ENCODE measurements around the gene KCNQ1. TPM values are rescaled to one million over a fixed set of nuclear protein-coding genes. Genes with fewer than 3 reads are reported as not detected.
A peak's percentile ranks its signal among the peaks of the same experiment; 100 is the strongest.
"Not testable (repeated sequence)": the region's sequence is repeated elsewhere in the genome, so short reads cannot be mapped to it uniquely, and the experiment has no call there.

KCNQ1 gene
- total RNA-seq, 6 donors from 2014 or later = 18.0 to 45.4 (median 32.7) TPM

- no peak overlapping the region for H3K4me3 ChIP-seq
- DNase-seq = no peak
- peaks cover 0 to 12% (median 3%) of the 10 kb centered on the region in 4 donors for H3K9me3 ChIP-seq
- ATAC-seq (ENCODE audit: low FRiP score in 2 of 2) = no peak
- TF ChIP-seq, protein P1, sequence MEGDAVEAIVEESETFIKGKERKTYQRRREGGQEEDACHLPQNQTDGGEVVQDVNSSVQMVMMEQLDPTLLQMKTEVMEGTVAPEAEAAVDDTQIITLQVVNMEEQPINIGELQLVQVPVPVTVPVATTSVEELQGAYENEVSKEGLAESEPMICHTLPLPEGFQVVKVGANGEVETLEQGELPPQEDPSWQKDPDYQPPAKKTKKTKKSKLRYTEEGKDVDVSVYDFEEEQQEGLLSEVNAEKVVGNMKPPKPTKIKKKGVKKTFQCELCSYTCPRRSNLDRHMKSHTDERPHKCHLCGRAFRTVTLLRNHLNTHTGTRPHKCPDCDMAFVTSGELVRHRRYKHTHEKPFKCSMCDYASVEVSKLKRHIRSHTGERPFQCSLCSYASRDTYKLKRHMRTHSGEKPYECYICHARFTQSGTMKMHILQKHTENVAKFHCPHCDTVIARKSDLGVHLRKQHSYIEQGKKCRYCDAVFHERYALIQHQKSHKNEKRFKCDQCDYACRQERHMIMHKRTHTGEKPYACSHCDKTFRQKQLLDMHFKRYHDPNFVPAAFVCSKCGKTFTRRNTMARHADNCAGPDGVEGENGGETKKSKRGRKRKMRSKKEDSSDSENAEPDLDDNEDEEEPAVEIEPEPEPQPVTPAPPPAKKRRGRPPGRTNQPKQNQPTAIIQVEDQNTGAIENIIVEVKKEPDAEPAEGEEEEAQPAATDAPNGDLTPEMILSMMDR (IDR thresholded peaks at IDR 0.05) = no peak
- TF ChIP-seq POLR2A (IDR thresholded peaks at IDR 0.05) (no peak), POLR2AphosphoS5 (IDR thresholded peaks at IDR 0.05) (no peak), EP300 (IDR thresholded peaks at IDR 0.05) (no peak)
- H3K27ac ChIP-seq = no peak overlapping the region
- 79% methylated on average over 3 of the region's 3 CpGs for WGBS, 2 donors
- peaks cover 0 to 16% (median 3%) of the 10 kb centered on the region in 4 donors for H3K4me1 ChIP-seq
- H3K36me3 ChIP-seq = no peaks in the 10 kb centered on the region
- no peaks in the 10 kb centered on the region for H3K27me3 ChIP-seq
Observed at GRCh38 chr11:2477254-2477653, 32.4 kb downstream of the KCNQ1 start.

DNA sequence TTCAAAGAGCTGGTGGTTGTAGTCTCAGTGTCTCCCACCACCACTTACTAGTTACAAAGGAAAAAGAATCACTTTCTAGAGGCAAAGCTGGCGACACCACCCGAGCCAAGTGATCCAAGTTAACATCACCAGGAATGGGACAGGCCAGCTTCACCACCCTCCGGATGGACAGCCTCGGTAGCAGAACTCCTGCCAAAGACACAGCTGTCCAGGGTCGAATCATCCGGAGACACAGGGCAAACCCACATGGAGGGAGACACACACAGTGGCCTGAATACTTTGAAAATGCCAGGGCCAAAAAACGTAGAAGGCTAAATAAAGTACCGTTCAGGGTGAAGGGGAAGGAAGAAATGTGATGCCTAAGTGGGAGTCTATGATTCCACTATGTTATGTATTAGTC is 33.1 kb downstream of the KCNQ1 start:
- Histone ChIP-seq H3K36me3 (no peaks in the 10 kb centered on the region), H3K27me3 (no peaks in the 10 kb centered on the region), H3K4me1 (peaks cover 0 to 16% (median 7%) of the 10 kb centered on the region in 4 donors), H3K4me3 (no peak overlapping the region), H3K9me3 (peaks cover 0 to 12% (median 3%) of the 10 kb centered on the region in 4 donors), H3K27ac (no peak overlapping the region)
- TF ChIP-seq, protein P1 (IDR thresholded peaks at IDR 0.05) = no peak
- TF ChIP-seq POLR2AphosphoS5 (IDR thresholded peaks at IDR 0.05) (no peak), POLR2A (IDR thresholded peaks at IDR 0.05) (no peak), EP300 (IDR thresholded peaks at IDR 0.05) (no peak)
- WGBS, 2 donors = 79 to 95% methylated on average over 8 of the region's 8 CpGs
- ATAC-seq (ENCODE audit: low FRiP score in 2 of 2) = no peak
- DNase-seq = no peak

DNA sequence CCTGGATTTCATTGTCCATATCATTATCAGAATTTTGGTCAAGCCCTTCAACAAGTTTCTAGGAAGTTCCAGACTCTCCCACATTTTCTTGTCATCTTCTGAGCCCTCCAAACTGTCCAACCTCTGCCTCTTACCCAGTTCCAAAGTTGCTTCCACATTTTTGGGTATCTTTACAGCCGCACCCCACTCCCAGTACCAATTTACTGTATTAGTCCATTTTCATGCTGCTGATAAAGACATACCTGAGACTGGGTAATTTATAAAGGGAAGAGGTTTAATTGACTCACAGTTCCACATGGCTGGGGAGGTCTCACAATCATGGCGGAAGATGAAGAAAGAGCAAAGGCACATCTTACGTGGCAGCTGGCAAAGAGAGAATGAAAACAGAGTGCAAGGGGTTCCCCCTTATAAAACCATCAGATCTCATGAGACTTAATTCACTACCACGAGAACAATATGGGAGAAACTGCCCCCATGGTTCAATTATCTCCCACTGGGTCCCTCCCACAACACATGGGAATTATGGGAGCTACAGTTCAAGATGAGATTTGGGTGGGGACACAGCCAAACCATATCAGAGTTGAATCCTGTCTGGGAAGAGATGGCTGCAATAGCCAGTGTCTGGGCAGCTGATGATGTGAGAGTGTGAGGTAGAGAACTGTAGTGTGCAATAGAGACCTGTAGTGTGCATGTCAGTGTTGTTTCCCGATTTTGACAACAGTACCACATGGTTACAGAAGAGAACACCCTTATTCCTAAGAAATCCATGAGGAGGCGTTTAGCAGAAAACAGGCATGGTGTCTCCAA is 35.5 kb downstream of the KCNQ1 start:
- H3K27me3 ChIP-seq; H3K27ac ChIP-seq; H3K4me1 ChIP-seq; H3K36me3 ChIP-seq; DNase-seq; H3K4me3 ChIP-seq; ATAC-seq (ENCODE audit: low FRiP score in 2 of 2): not testable (repeated sequence)
- WGBS, 2 donors = 68 to 72% methylated on average over 6 of the region's 6 CpGs
- peaks cover 0 to 12% (median 3%) of the 10 kb centered on the region in 4 donors for H3K9me3 ChIP-seq

DNA sequence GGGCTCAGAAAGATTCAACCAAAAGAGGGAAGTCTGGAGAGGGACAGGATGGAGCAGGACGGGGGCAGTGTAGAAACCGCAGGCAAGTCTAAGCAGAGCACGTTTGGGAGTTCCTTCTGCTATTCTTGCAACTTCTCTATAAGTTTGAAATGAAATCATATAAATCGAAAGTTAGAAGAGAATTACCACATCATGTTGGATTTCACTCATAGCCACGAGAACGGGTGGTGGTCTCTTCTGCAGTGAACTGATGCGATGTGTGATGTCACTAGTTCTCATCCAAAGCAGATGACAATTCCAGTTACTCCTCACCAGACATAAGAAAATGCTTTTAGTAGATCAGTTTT is 36.0 kb downstream of the KCNQ1 start:
- DNase-seq (peak in 1 of 2 donors; percentile 45), ATAC-seq (ENCODE audit: low FRiP score in 2 of 2) (peak; percentile 90 to 91)
- Histone ChIP-seq H3K27me3 (no peaks in the 10 kb centered on the region), H3K9me3 (peaks cover 0 to 12% (median 3%) of the 10 kb centered on the region in 4 donors), H3K36me3 (no peaks in the 10 kb centered on the region), H3K4me3 (no peak overlapping the region), H3K4me1 (peaks cover 0 to 9% (median 7%) of the 10 kb centered on the region in 4 donors), H3K27ac (no peak overlapping the region)
- TF ChIP-seq EP300 (IDR thresholded peaks at IDR 0.05) = no peak
- TF ChIP-seq POLR2AphosphoS5 (IDR thresholded peaks at IDR 0.05) = no peak
- TF ChIP-seq, protein P1 (IDR thresholded peaks at IDR 0.05) = no peak
- TF ChIP-seq POLR2A (IDR thresholded peaks at IDR 0.05) = no peak
- 64 to 67% methylated on average over 7 of the region's 7 CpGs for WGBS, 2 donors

- no peak for ATAC-seq (ENCODE audit: low FRiP score in 2 of 2)
- Histone ChIP-seq H3K4me3 (no peak overlapping the region), H3K36me3 (no peaks in the 10 kb centered on the region), H3K4me1 (peaks cover 0 to 9% (median 6%) of the 10 kb centered on the region in 4 donors), H3K27me3 (no peaks in the 10 kb centered on the region), H3K9me3 (peaks cover 0 to 12% (median 3%) of the 10 kb centered on the region in 4 donors), H3K27ac (peak overlapping the region in 1 of 4 donors; percentile 53)
- no peak for DNase-seq
- TF ChIP-seq EP300 (IDR thresholded peaks at IDR 0.05) = no peak
- TF ChIP-seq, protein P1 (IDR thresholded peaks at IDR 0.05) = no peak
- no peak for TF ChIP-seq POLR2A (IDR thresholded peaks at IDR 0.05)
- no peak for TF ChIP-seq POLR2AphosphoS5 (IDR thresholded peaks at IDR 0.05)
- 63 to 67% methylated on average over 14 of the region's 14 CpGs for WGBS, 2 donors
Observed at GRCh38 chr11:2481253-2481652, 36.4 kb downstream of the KCNQ1 start.

Measured in upper lobe of left lung (tissue), 6 donors.